HepG2 (cell line): Measurements from ENCODE around the gene RAB40C. TPM values are rescaled to one million over a fixed set of nuclear protein-coding genes. Genes with fewer than 3 reads are reported as not detected.

Source experiments
- FOXO1 ChIP-seq: sonication (generic); formaldehyde crosslinking; IDR thresholded peaks from 2 replicates; pipeline ENCODE4 v1.4.0; 2020; ENCODE audit warnings: missing genetic modification reagents
- HNF1A ChIP-seq, 2 experiments: sonication (generic) in 1 of 2; formaldehyde crosslinking in 1 of 2; IDR thresholded peaks; 2 replicates each; pipeline versions ENCODE4 v1.4.0 to v1.6.1; 2016 to 2020; ENCODE audit warnings: borderline replicate concordance in 1 of 2, low read depth in 1 of 2, mild to moderate bottlenecking in 1 of 2, missing genetic modification reagents in 1 of 2
- KAT7 ChIP-seq: IDR thresholded peaks from 2 replicates; pipeline ENCODE4 v1.6.1; 2018; ENCODE audit warnings: borderline replicate concordance, missing compliant biosample characterization
- NFATC3 ChIP-seq: sonication (generic); formaldehyde crosslinking; IDR thresholded peaks from 2 replicates; pipeline ENCODE4 v1.5.1; 2020; ENCODE audit warnings: mild to moderate bottlenecking, missing genetic modification reagents
- NR2F6 ChIP-seq, 2 experiments: IDR thresholded peaks; 2 replicates each; pipeline ENCODE4 v1.6.1; 2016; ENCODE audit warnings: antibody characterized with exemption in 1 of 2, mild to moderate bottlenecking in 1 of 2
- RXRA ChIP-seq: sonication (generic); formaldehyde crosslinking; IDR thresholded peaks from 2 replicates; pipeline ENCODE4 v1.5.1; 2020; ENCODE audit warnings: missing genetic modification reagents
- TBX3 ChIP-seq: fragments of 450-650 bp; IDR thresholded peaks from 2 replicates; pipeline ENCODE4 v1.6.1; 2017; ENCODE audit warnings: antibody characterized with exemption, mild to moderate bottlenecking, inconsistent platforms, borderline replicate concordance
- ZBTB40 ChIP-seq, 2 experiments: fragments of 450-650 bp in 1 of 2; sonication (generic) in 1 of 2; formaldehyde crosslinking in 1 of 2; IDR thresholded peaks; 2 replicates each; pipeline versions ENCODE4 v1.6.1 to v1.8.0; 2016 to 2022; ENCODE audit warnings: antibody characterized with exemption in 1 of 2, mild to moderate bottlenecking in 1 of 2, missing genetic modification reagents in 1 of 2
- ZNF17 ChIP-seq: sonication (generic); formaldehyde crosslinking; IDR thresholded peaks from 2 replicates; pipeline ENCODE4 v1.5.0; 2020; ENCODE audit warnings: mild to moderate bottlenecking, missing genetic modification reagents
- polyA plus RNA-seq, 8 experiments: library from polyadenylated mRNA; depleted of rRNA in 3 of 8; stranded (reverse) in 7 of 8; unstranded in 1 of 8; fragments of >200 nt; fragmentation: Illumina TruSeq in 4 of 8; extraction: Trizol in 4 of 8; gene quantifications; 2 replicates each; pipeline versions ENCODE4 v1.2.1 to v1.2.3, GENCODE V29; 2011 to 2016; ENCODE audit warnings: low read depth in 4 of 8, missing spikeins in 1 of 8, mixed read lengths in 1 of 8; ENCODE audit not compliant: insufficient read depth in 1 of 8
- total RNA-seq, 5 experiments: library from RNA; depleted of rRNA; stranded (reverse); fragments of >200 nt; fragmentation: Illumina TruSeq; extraction: Trizol; gene quantifications; 2 replicates each; pipeline ENCODE4 v1.2.3, GENCODE V29; 2016; ENCODE audit warnings: low read depth in 1 of 5
- TF ChIP-seq, protein P1 (sequence below): sonication (generic); formaldehyde crosslinking; conservative IDR thresholded peaks from 2 replicates; pipeline ENCODE4 v1.4.0; 2020; ENCODE audit warnings: mild to moderate bottlenecking, missing genetic modification reagents, moderate library complexity

RAB40C gene
- total and polyA plus RNA-seq, 2 of the 13 experiments (the other 11 are each of a cell fraction or from before 2014, with no cell fraction given) = 7.7 to 11.5 TPM

GRCh38 chr16:543301-544164 lies 46.3 kb upstream of the RAB40C start (continued):
- TF ChIP-seq, protein P1, sequence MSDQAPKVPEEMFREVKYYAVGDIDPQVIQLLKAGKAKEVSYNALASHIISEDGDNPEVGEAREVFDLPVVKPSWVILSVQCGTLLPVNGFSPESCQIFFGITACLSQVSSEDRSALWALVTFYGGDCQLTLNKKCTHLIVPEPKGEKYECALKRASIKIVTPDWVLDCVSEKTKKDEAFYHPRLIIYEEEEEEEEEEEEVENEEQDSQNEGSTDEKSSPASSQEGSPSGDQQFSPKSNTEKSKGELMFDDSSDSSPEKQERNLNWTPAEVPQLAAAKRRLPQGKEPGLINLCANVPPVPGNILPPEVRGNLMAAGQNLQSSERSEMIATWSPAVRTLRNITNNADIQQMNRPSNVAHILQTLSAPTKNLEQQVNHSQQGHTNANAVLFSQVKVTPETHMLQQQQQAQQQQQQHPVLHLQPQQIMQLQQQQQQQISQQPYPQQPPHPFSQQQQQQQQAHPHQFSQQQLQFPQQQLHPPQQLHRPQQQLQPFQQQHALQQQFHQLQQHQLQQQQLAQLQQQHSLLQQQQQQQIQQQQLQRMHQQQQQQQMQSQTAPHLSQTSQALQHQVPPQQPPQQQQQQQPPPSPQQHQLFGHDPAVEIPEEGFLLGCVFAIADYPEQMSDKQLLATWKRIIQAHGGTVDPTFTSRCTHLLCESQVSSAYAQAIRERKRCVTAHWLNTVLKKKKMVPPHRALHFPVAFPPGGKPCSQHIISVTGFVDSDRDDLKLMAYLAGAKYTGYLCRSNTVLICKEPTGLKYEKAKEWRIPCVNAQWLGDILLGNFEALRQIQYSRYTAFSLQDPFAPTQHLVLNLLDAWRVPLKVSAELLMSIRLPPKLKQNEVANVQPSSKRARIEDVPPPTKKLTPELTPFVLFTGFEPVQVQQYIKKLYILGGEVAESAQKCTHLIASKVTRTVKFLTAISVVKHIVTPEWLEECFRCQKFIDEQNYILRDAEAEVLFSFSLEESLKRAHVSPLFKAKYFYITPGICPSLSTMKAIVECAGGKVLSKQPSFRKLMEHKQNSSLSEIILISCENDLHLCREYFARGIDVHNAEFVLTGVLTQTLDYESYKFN = peak; percentile 82
- TF ChIP-seq NFATC3 (CRISPR knock-in tag) = no peak
- peak; percentile 75 for TF ChIP-seq RXRA (CRISPR knock-in tag)
- TF ChIP-seq HNF1A (IDR thresholded peaks at IDR 0.05; ENCODE audit: low read depth) = no peak
- no peak for TF ChIP-seq HNF1A (CRISPR knock-in tag; IDR thresholded peaks at IDR 0.05; ENCODE audit: borderline replicate concordance)
- no peak for TF ChIP-seq ZNF17 (CRISPR knock-in tag)
- no peak for TF ChIP-seq KAT7 (CRISPR knock-in tag)
- TF ChIP-seq TBX3 = no peak
- peak; percentile 73 for TF ChIP-seq NR2F6 (IDR thresholded peaks at IDR 0.05)
- TF ChIP-seq NR2F6 (CRISPR knock-in tag; IDR thresholded peaks at IDR 0.05) = peak; percentile 66
- no peak for TF ChIP-seq ZBTB40 (IDR thresholded peaks at IDR 0.05)
- peak; percentile 62; the same call in 1 of the 2 replicates for TF ChIP-seq ZBTB40 (CRISPR knock-in tag; IDR thresholded peaks at IDR 0.05)
- TF ChIP-seq FOXO1 (CRISPR knock-in tag) = no peak
